Activated CD4-positive, alpha-beta memory T cell treated with anti-CD3 and anti-CD28 coated beads, Interleukin-2, amount 10 ng/mL, durations not matched to agents 7 days and 5 days (primary cell): ENCODE data around the gene POLR2F. TPM values are rescaled to one million over a fixed set of nuclear protein-coding genes. Genes with fewer than 3 reads are reported as not detected.
"Not testable (repeated sequence)": the region's sequence is repeated elsewhere in the genome, so short reads cannot be mapped to it uniquely, and the experiment has no call there.

ENCODE experiments used
- CTCF ChIA-PET: fragments of 350-600 bp; sonication (Branson Sonifier 250); formaldehyde crosslinking; loops from one replicate; lab custom pipeline; 2021; ENCODE audit warnings: antibody characterized with exemption, inconsistent platforms; lab: Charles Lee
- POLR2A ChIA-PET: fragments of 350-600 bp; sonication (Branson Sonifier 250); formaldehyde crosslinking; loops from one replicate; lab custom pipeline; 2021; ENCODE audit warnings: antibody characterized with exemption; lab: Charles Lee
- DNase-seq: peaks from one replicate; pipeline ENCODE4 v3.0.0-alpha.2; 2020
- H3K27ac Mint-ChIP-seq: one replicate; pipeline ENCODE4 v1.8.0; 2021; ENCODE audit warnings: mild to moderate bottlenecking, mixed read lengths
- H3K27me3 Mint-ChIP-seq: one replicate; pipeline ENCODE4 v1.8.0; 2021; ENCODE audit warnings: mixed read lengths
- H3K36me3 Mint-ChIP-seq: one replicate; pipeline ENCODE4 v1.8.0; 2021; ENCODE audit warnings: low read depth, mixed read lengths
- H3K4me1 Mint-ChIP-seq: one replicate; pipeline ENCODE4 v1.8.0; 2021; ENCODE audit warnings: mixed read lengths
- H3K4me3 Mint-ChIP-seq: one replicate; pipeline ENCODE4 v1.8.0; 2021; ENCODE audit warnings: mild to moderate bottlenecking, mixed read lengths
- H3K9me3 Mint-ChIP-seq: one replicate; pipeline ENCODE4 v1.8.0; 2021; ENCODE audit warnings: mixed read lengths
- total RNA-seq, 2 experiments: library from RNA; stranded (reverse); gene quantifications; one replicate each; pipeline ENCODE4 v1.2.3, GENCODE V29; 2021

The POLR2F gene
- total RNA-seq, 2 experiments from 2014 or later, result 50.1 to 56.4 TPM

- POLR2A ChIA-PET, result no interaction called here
- no peak overlapping the region for H3K27ac Mint-ChIP-seq
- H3K36me3 Mint-ChIP-seq, result peaks cover 28% of the 10 kb centered on the region
- CTCF ChIA-PET, result interaction anchor here (1.1 to 2.8 kb wide), 8 partner anchors 12 to 148 kb away, joined by 3 to 27 read pairs (median 4); partner anchors contain the start of genes C22orf23 and POLR2F
- H3K4me1 Mint-ChIP-seq, result peaks cover 2% of the 10 kb centered on the region
- H3K27me3 Mint-ChIP-seq, result no peaks in the 10 kb centered on the region
- no peak for DNase-seq
- H3K9me3 Mint-ChIP-seq, result no peaks in the 10 kb centered on the region
- no peak overlapping the region for H3K4me3 Mint-ChIP-seq
Measured at GRCh38 chr22:37965940-37966664, 12.6 kb downstream of the POLR2F start.

DNA sequence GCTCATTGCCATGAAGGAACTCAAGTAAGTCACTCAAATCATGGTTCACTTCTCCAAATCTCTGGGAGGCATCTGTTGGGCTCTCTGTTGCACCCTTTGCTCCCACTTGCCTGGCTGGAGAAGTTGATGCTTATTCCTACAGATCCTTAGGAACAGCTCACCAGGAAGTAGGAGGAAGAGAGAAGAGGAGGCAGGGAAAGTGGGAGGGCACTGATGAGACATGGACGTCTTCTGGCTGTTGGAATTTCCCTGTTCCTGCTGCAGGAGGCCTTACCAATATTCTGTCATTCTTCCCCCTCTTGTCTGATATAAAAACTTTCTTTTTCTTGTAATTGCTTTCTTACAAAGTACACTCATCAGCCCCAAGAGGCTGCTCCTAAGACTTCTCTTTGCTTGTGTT lies 13.6 kb downstream of the POLR2F start:
- no peak overlapping the region for H3K27ac Mint-ChIP-seq
- ChIA-PET POLR2A (interaction anchor here (1.3 kb wide), 1 partner anchor 14 kb away, joined by 3 read pairs; the partner anchor contains the start of genes C22orf23 and POLR2F), CTCF (interaction anchor here (1.3 kb wide), 1 partner anchor 13 kb away, joined by 3 read pairs; the partner anchor contains the start of genes C22orf23 and POLR2F)
- H3K4me3 Mint-ChIP-seq, result no peak overlapping the region
- no peaks in the 10 kb centered on the region for H3K27me3 Mint-ChIP-seq
- peaks cover 2% of the 10 kb centered on the region for H3K4me1 Mint-ChIP-seq
- DNase-seq, result no peak
- no peaks in the 10 kb centered on the region for H3K9me3 Mint-ChIP-seq
- peaks cover 18% of the 10 kb centered on the region for H3K36me3 Mint-ChIP-seq

- no peak overlapping the region for H3K27ac Mint-ChIP-seq
- ChIA-PET CTCF (interaction anchor here (1.2 to 1.3 kb wide), 2 partner anchors 14 to 34 kb away, joined by 3 read pairs; partner anchors contain the start of genes C22orf23 and POLR2F), POLR2A (interaction anchor here (1.3 kb wide), 1 partner anchor 14 kb away, joined by 3 read pairs; the partner anchor contains the start of genes C22orf23 and POLR2F)
- H3K4me3 Mint-ChIP-seq, result no peak overlapping the region
- H3K27me3 Mint-ChIP-seq, result no peaks in the 10 kb centered on the region
- no peak for DNase-seq
- H3K9me3 Mint-ChIP-seq, result no peaks in the 10 kb centered on the region
- H3K4me1 Mint-ChIP-seq, result peaks cover 2% of the 10 kb centered on the region
- H3K36me3 Mint-ChIP-seq, result peaks cover 15% of the 10 kb centered on the region
Measured at GRCh38 chr22:37967637-37968451, 14.3 kb downstream of the POLR2F start.

DNA sequence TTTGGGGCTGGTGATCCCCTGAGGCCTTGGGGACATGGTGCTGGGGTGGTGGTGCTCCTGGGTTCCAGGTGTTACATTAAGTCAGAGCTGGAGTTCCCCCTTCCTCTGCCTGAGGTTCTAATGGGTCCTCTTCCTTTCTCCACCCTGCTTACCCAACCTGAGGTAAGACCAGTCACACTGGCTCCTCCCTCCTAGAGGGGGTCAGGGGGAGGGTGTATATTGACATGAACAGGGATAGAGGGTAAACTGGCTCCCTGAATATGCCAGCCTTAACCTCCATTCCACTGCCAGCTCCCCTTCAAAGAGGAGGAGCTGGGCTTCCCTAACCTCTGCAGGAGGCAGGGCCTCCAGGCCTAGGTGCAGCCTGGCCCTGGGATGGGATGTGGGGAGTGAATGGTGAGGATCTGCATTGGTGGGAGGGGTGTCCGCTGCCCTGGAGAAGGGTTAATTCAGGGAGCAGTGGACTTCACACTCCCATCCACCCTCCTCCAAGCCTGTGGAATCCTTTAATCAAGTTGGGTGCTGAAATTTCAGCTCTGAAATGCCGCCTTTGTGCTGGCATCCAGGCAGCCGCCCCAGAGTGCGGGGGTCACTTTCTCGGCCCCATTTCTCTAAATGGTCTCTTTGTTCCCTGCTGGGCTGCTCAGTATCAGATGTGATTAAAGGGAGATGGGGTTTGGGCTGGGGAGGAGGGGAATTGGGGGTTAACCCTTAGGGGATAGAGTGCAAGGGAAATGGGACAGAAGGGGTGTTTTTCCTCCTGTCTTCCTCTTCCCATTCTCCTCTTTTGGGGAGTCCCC lies 15.2 kb downstream of the POLR2F start:
- H3K4me3 Mint-ChIP-seq, result no peak overlapping the region
- no peaks in the 10 kb centered on the region for H3K9me3 Mint-ChIP-seq
- POLR2A ChIA-PET, result interaction anchor here (1.3 kb wide), 1 partner anchor 15 kb away, joined by 3 read pairs; the partner anchor contains the start of genes C22orf23 and POLR2F
- H3K36me3 Mint-ChIP-seq, result peaks cover 15% of the 10 kb centered on the region
- CTCF ChIA-PET, result interaction anchor here (1.2 to 1.3 kb wide), 2 partner anchors 15 to 34 kb away, joined by 3 read pairs; partner anchors contain the start of genes C22orf23 and POLR2F
- H3K27me3 Mint-ChIP-seq, result no peaks in the 10 kb centered on the region
- peaks cover 2% of the 10 kb centered on the region for H3K4me1 Mint-ChIP-seq
- DNase-seq, result no peak
- H3K27ac Mint-ChIP-seq, result no peak overlapping the region

DNA sequence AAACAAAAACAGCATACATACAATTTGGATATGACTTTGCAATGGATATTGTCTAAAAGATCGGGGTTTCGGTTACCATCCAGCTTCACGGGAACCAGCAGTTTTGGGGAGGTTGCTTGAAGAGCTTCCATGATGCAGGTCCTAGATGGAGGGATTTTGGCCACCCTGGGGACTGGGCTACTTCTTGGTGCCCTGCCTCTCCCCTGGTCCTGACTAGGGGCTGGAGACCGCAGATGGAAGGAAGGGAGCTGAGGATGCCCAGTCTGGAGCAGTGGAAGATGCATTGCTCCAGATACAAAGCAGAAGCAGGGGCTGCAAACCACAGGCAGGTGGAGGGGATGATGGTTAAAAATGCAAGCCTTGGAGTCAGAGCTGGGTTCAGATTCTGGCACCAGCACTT lies 17.4 kb downstream of the POLR2F start:
- Mint-ChIP-seq H3K27ac (no peak overlapping the region), H3K4me3 (no peak overlapping the region), H3K27me3 (no peaks in the 10 kb centered on the region), H3K4me1 (no peaks in the 10 kb centered on the region), H3K9me3 (no peaks in the 10 kb centered on the region), H3K36me3 (peaks cover 12% of the 10 kb centered on the region)
- CTCF ChIA-PET, result interaction anchor here (0.6 to 1.0 kb wide), 2 partner anchors 20 kb away, joined by 3 to 4 read pairs; no protein-coding TSS in a partner anchor
- no peak for DNase-seq
- POLR2A ChIA-PET, result no interaction called here

DNA sequence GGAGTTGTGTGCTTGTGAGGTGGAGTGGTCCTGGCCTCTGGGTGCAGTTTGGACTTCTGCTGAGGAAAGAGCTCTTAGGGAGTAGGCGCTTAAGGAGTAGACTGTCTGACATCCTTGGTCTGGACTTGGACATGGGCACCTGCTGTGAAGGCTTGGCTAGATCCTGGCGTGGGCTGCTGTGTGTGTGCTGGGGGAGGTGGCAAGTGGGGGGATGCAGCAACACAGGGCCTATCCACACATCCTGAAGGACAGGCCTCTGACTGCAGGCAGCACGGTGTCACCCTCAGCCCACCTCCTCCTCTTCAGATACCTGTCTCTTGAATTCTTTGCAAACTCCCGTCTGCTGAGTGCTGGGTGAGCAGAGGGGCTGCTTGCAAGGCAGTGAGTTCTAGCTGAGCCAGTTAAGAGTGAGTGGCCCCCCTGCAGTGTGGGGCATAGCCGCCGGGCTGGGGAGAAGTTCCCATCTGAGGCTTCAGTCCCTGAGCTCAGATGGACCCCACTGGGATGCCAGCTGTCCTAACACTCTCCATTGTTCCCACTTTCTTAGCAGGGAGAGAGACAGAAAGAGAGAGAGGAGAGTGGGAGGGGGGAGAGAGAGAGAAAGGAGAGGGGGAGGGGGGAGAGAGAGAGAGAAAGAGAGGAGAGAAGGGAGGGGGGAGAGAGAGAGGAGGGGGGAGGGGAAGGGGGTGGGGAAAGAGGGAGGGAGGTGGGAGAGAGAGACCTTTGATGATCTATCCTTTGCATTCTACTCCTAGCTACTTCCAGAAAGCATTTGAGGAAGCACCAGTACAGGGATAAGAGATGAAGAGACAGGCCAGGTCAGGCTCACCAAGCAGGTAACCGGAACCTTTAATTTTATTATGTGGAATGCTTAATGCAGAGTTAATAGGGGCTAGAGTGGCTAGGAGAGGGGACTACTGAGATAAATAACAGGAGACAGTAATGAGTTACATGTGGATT lies 18.3 kb downstream of the POLR2F start:
- Mint-ChIP-seq H3K36me3 (peaks cover 12% of the 10 kb centered on the region), H3K4me1 (no peaks in the 10 kb centered on the region), H3K27me3 (no peaks in the 10 kb centered on the region), H3K9me3 (no peaks in the 10 kb centered on the region), H3K27ac (no peak overlapping the region), H3K4me3 (no peak overlapping the region)
- ChIA-PET CTCF (no interaction called here), POLR2A (no interaction called here)
- DNase-seq, result no peak

DNA sequence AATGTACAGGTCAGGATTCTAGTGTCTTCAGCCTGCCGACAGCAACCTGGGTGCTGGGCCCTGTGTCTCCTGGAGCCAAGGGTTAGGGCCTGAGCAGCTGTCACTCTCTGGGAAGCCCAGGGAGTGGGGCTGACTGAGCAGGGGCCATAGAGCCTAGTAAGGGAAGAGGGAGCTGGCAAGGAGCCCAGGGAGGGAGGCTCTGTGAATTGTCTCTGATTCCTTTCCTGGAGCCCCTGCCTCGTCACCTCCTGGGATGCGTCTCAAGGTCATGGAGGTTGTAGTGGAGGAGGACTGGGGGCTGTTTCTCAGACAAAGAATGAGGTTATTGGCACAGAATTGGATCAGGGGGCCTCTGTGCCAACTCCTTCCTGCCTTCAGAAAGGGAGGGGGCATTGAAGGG lies 19.0 kb downstream of the POLR2F start:
- Mint-ChIP-seq H3K4me3 (no peak overlapping the region), H3K36me3 (peaks cover 7% of the 10 kb centered on the region), H3K9me3 (no peaks in the 10 kb centered on the region), H3K27ac (no peak overlapping the region), H3K4me1 (no peaks in the 10 kb centered on the region), H3K27me3 (no peaks in the 10 kb centered on the region)
- POLR2A ChIA-PET, result no interaction called here
- no peak for DNase-seq
- CTCF ChIA-PET, result interaction anchor here (0.6 kb wide), 1 partner anchor 95 kb away, joined by 3 read pairs; no protein-coding TSS in a partner anchor

DNA sequence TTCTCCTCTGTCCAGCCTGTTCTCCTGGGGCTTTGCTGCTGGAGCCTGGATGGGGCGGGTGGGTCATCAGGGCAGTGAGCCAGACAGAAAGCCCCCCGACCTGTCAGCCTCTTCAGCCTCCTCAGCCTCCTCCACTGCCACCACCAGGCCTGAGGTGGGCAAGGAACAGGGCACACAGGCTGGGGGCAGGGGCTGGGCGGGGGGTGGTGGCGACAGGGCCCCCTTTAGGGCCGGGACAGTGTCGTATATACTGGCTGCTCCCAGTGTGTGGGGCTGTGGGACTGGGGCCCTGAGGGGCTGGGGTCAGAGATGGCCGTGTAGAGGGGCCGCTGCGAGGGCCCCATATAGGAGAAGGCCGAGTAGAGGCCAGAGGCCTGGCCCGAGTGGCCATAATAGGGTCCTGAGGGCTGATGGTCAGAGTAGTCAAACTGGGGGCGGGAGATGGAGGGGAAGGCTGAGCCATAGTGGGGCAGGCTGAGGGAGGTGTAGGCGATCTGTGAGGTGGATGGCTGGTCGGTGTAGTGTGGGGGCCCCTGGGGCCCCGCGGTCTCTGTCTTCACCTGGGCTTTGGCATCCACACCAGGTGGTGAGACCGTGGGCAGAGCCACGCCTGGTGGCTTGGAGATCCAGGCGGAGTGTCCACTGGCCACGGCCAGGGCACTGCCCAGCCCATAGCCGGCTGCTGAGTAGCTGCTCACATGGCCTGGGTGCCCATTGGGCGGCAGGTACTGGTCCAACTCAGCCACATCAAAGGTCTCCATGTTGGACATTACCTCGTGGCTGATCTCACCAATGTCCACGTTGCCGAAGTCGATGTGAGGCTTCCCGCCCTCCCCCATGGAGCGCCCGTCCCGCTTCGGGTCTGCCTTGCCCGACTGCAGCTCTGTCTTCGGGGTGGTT lies 20.0 kb downstream of the POLR2F start:
- Mint-ChIP-seq H3K9me3 (no peaks in the 10 kb centered on the region), H3K27me3 (no peaks in the 10 kb centered on the region), H3K4me1 (no peaks in the 10 kb centered on the region), H3K27ac (no peak overlapping the region), H3K4me3 (no peak overlapping the region), H3K36me3 (no peaks in the 10 kb centered on the region)
- DNase-seq, result no peak
- ChIA-PET CTCF (no interaction called here), POLR2A (no interaction called here)

DNA sequence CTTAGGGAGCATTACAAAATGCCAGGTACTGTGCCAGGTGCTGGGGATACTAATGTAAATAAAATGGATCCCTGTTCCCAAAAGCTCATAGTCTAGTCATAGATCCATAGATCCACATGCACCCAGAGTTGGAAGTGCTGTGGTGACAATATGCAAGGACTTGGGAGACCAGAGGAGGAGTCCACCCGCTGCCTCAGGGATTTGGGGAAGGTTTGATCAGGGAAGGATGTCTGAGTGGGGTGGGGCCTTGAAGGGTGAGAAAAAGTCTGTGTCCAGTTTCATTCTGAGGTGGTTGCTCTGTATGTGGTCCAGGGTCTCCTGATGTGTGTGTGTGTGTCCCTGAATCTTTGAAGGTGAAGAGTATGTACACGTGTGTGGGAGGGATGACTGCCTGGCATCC lies 21.7 kb downstream of the POLR2F start:
- ChIA-PET POLR2A (no interaction called here), CTCF (no interaction called here)
- H3K27ac Mint-ChIP-seq, result no peak overlapping the region
- no peaks in the 10 kb centered on the region for H3K27me3 Mint-ChIP-seq
- H3K36me3 Mint-ChIP-seq, result no peaks in the 10 kb centered on the region
- no peaks in the 10 kb centered on the region for H3K4me1 Mint-ChIP-seq
- H3K4me3 Mint-ChIP-seq, result no peak overlapping the region
- no peak for DNase-seq
- H3K9me3 Mint-ChIP-seq, result no peaks in the 10 kb centered on the region

DNA sequence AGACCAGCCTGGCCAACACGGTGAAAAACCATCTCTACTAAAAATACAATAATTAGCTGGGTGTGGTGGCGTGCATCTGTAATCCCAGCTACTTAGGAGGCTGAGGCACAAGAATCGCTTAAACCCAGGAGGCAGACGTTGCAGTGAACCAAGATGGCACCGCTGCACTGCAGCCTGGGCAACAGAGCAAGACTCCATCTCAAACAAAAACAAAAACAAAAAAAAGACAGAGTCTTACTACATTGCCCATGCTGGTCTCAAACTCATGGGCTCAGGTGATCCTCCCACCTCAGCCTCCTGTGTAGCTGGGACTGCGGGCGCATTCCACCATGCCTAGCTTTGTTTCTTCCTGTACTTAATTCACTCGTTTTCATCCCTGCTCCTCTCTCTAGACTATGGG lies 22.5 kb downstream of the POLR2F start:
- H3K4me3 Mint-ChIP-seq, H3K9me3 Mint-ChIP-seq, POLR2A ChIA-PET: not testable (repeated sequence)

GRCh38 chr22:37976547-37976946 lies 23.0 kb downstream of the POLR2F start:
- POLR2A ChIA-PET, result no interaction called here
- Mint-ChIP-seq H3K4me1 (no peaks in the 10 kb centered on the region), H3K27me3 (no peaks in the 10 kb centered on the region), H3K36me3 (no peaks in the 10 kb centered on the region), H3K4me3 (no peak overlapping the region), H3K9me3 (no peaks in the 10 kb centered on the region), H3K27ac (no peak overlapping the region)
- no peak for DNase-seq
- CTCF ChIA-PET, result interaction anchor here (1.5 to 1.6 kb wide), 2 partner anchors 23 to 113 kb away, joined by 4 read pairs; partner anchors contain the start of genes C22orf23 and POLR2F

More for the DNA sequence above, 22.5 kb downstream of the POLR2F start:
- CTCF ChIA-PET, result interaction anchor here (1.5 to 1.6 kb wide), 2 partner anchors 23 to 113 kb away, joined by 4 read pairs; partner anchors contain the start of genes C22orf23 and POLR2F
- H3K4me1 Mint-ChIP-seq, H3K27me3 Mint-ChIP-seq, H3K36me3 Mint-ChIP-seq, DNase-seq, H3K27ac Mint-ChIP-seq: not testable (repeated sequence)
